ENCODE results near the gene ENDOV. TPM values are rescaled to one million over a fixed set of nuclear protein-coding genes. Genes with fewer than 3 reads are reported as not detected.

ENDOV gene
- total and polyA plus RNA-seq, 2 of the 13 experiments (the other 11 are each of a cell fraction or from before 2014, with no cell fraction given) = 15.1 to 17.1 TPM

DNA sequence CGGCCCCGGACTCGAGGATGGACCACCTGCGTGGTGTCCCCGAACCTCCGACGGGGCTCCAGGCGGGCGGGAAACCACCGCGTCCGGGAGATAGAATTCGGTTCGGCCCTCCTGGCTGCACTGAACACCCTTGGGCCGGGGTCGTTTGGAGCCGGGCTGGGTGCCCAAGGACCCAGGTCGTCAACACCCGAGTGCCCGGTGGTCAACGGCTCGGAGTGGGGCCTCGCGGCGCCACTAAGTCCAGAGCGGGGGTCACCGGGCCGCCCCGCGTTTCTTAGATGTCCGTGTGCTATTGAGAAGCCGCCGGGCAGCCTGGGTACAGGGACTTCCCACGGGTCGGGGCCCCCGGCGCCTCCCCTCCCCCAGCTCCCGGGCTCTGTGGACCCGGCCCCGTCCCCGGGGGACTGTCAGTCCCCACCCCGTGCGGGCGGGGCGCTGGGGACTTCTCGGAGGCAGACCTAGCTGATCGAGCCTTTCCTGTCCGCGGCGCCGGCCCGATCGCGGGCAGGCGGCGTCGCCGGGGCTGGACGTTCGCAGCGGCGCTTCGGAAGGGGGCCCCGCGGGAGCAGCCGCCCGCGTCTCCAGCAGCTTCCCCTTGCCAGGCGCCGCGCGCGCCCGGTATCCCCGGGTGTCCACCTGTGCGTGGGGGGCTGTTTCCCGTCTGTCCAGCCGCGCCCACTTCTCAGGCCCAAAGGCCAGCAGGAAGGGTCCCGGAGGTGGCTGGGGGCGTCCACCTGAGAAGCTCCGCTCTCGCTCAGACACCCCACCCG lies 62.1 kb downstream of the ENDOV start (continued):
- no peak for TF ChIP-seq HIVEP1 (CRISPR knock-in tag; IDR thresholded peaks at IDR 0.05)
- 0 out of 2 replicates have a peak, but pooled peaks have one; percentile 22 for TF ChIP-seq ZNF563 (CRISPR knock-in tag; IDR thresholded peaks at IDR 0.05)
- TF ChIP-seq HCFC1 (IDR thresholded peaks at IDR 0.05; ENCODE audit: low read depth, low read length) = no peak
- TF ChIP-seq ZNF225 (CRISPR knock-in tag; IDR thresholded peaks at IDR 0.05) = no peak
- TF ChIP-seq SALL1 (CRISPR knock-in tag; IDR thresholded peaks at IDR 0.05) = peak; percentile 17; the same call in 1 of the 2 replicates
- TF ChIP-seq MAF1 (CRISPR knock-in tag; IDR thresholded peaks at IDR 0.05; ENCODE audit: borderline replicate concordance) = no peak
- no peak for TF ChIP-seq ZNF160 (CRISPR knock-in tag; IDR thresholded peaks at IDR 0.05)
- no peak for TF ChIP-seq REST (IDR thresholded peaks at IDR 0.05; ENCODE audit: borderline replicate concordance in 1 of 2, low read depth in 1 of 2, low read length in 2 of 2)
- TF ChIP-seq FOXO1 (CRISPR knock-in tag; IDR thresholded peaks at IDR 0.05) = no peak
- TF ChIP-seq SP5 (CRISPR knock-in tag; IDR thresholded peaks at IDR 0.05; ENCODE audit: borderline replicate concordance, low read depth) = no peak
- TF ChIP-seq, protein P1, sequence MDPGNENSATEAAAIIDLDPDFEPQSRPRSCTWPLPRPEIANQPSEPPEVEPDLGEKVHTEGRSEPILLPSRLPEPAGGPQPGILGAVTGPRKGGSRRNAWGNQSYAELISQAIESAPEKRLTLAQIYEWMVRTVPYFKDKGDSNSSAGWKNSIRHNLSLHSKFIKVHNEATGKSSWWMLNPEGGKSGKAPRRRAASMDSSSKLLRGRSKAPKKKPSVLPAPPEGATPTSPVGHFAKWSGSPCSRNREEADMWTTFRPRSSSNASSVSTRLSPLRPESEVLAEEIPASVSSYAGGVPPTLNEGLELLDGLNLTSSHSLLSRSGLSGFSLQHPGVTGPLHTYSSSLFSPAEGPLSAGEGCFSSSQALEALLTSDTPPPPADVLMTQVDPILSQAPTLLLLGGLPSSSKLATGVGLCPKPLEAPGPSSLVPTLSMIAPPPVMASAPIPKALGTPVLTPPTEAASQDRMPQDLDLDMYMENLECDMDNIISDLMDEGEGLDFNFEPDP (CRISPR knock-in tag; conservative IDR thresholded peaks at IDR 0.05) = no peak
- TF ChIP-seq TCF7L2 (IDR thresholded peaks at IDR 0.05; ENCODE audit: low read depth, low read length) = no peak
- TF ChIP-seq, protein P2, sequence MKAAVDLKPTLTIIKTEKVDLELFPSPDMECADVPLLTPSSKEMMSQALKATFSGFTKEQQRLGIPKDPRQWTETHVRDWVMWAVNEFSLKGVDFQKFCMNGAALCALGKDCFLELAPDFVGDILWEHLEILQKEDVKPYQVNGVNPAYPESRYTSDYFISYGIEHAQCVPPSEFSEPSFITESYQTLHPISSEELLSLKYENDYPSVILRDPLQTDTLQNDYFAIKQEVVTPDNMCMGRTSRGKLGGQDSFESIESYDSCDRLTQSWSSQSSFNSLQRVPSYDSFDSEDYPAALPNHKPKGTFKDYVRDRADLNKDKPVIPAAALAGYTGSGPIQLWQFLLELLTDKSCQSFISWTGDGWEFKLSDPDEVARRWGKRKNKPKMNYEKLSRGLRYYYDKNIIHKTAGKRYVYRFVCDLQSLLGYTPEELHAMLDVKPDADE (CRISPR knock-in tag; IDR thresholded peaks at IDR 0.05) = no peak
- no peak for TF ChIP-seq ZNF276 (CRISPR knock-in tag; IDR thresholded peaks at IDR 0.05; ENCODE audit: low read depth)
- TF ChIP-seq ZNF543 (CRISPR knock-in tag; IDR thresholded peaks at IDR 0.05) = no peak
- TF ChIP-seq CBFB (CRISPR knock-in tag; IDR thresholded peaks at IDR 0.05) = no peak
- no peak for TF ChIP-seq MATR3 (CRISPR knock-in tag; IDR thresholded peaks at IDR 0.05)
- no peak for TF ChIP-seq YY1 (IDR thresholded peaks at IDR 0.05; ENCODE audit: insufficient read depth, insufficient replicate concordance, low read depth, low read length)
- TF ChIP-seq ZNF605 (CRISPR knock-in tag; IDR thresholded peaks at IDR 0.05) = no peak
